ENCODE results near the gene PROSER3.

Gene PROSER3

GRCh38 chr19:35740423-35741202 is 17.4 kb upstream of the PROSER3 start:
- DNase-seq (ENCODE audit: insufficient read length, low spot score) (peak; percentile 99), FAIRE-seq (no peak)
- TF ChIP-seq CTCF (IDR thresholded peaks at IDR 0.05; ENCODE audit: insufficient read depth, missing control alignments) = no peak

- DNase-seq (ENCODE audit: insufficient read length, low spot score) (peak; percentile 20), FAIRE-seq (no peak)
- no peak for TF ChIP-seq CTCF (IDR thresholded peaks at IDR 0.05; ENCODE audit: insufficient read depth, missing control alignments)
These were observed 16.8 kb upstream of the PROSER3 start for GRCh38 chr19:35741203-35741515.

DNA sequence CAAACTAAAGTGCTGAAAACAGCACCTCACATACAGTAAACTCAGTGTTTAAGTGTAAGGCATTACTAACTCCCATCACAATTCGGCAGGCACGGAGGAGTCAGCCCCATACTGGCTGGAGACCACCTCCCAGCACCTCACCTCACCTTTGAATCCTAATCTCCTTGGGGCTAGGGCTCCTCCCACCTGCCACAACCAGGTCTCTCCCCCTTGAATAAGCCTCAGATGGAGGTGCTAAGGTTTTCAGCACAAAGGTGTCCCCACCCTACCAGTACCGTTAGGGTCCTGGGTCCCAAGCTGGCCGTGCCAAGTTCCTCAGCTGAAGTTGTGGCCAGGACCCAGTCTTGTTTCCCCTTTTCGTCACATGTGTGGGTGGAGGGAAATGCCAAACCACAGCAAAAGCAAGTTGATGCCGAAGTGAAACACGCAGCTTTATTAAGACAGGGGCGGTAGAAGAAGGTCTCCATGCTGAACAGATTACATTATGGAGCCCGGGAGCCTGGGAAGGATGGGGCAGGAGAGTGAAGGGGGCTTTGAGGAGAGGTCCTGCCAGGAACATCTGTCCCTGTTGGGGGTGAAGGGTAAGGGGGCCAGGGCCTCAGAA is 15.8 kb upstream of the PROSER3 start, which contains the start of gene IGFLR1:
IGFLR1 (minus strand) TSS at position 332 of the 604 bp plus-strand sequence. CDS start 1,272 bp downstream, outside the sequence.
- no peak for FAIRE-seq
- TF ChIP-seq CTCF (IDR thresholded peaks at IDR 0.05; ENCODE audit: insufficient read depth, missing control alignments) = no peak
- DNase-seq (ENCODE audit: insufficient read length, low spot score) = no peak

DNA sequence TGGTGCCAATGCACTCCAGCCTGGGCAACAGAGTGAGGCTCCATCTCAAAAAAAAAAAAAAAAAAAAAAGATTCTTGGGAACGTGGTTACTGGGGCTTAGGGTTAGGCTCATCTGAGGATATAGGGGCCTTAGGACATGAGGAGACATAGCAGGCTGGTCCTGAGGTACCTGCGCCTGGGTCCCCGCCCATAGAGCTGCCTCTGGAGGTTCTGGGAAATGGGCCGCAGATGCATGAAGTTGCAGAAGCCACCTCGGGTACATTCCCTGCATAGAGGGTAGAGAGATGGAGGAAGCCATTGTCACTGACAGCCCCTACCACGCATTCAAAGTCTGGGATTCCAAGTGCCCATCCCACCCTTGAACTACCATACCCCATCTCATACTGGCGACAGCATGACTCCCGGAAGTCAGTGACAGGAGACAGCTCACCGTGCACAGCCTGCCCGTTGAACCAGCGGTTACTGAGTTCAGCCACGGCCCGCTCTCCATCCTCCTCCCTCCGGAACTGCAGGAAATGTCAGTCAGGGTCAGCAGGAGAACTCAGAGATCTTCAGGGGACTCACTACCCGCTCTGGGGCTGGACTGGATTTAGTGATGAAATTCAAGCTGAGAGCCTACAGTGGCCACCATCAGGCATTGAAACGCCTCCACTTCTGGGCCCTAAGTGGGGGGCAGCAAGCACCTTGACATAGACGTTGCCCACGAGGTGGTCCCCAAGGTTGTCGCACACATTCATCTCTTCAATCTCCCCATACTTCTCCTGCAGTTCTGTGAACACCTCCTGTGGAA is 14.1 kb upstream of the PROSER3 start:
- TF ChIP-seq CTCF (IDR thresholded peaks at IDR 0.05; ENCODE audit: insufficient read depth, missing control alignments) = no peak
- no peak for FAIRE-seq
- no peak for DNase-seq (ENCODE audit: insufficient read length, low spot score)

GRCh38 chr19:35744430-35745327 is 13.3 kb upstream of the PROSER3 start:
- FAIRE-seq = no peak
- TF ChIP-seq CTCF (IDR thresholded peaks at IDR 0.05; ENCODE audit: insufficient read depth, missing control alignments) = peak; percentile 38

DNA sequence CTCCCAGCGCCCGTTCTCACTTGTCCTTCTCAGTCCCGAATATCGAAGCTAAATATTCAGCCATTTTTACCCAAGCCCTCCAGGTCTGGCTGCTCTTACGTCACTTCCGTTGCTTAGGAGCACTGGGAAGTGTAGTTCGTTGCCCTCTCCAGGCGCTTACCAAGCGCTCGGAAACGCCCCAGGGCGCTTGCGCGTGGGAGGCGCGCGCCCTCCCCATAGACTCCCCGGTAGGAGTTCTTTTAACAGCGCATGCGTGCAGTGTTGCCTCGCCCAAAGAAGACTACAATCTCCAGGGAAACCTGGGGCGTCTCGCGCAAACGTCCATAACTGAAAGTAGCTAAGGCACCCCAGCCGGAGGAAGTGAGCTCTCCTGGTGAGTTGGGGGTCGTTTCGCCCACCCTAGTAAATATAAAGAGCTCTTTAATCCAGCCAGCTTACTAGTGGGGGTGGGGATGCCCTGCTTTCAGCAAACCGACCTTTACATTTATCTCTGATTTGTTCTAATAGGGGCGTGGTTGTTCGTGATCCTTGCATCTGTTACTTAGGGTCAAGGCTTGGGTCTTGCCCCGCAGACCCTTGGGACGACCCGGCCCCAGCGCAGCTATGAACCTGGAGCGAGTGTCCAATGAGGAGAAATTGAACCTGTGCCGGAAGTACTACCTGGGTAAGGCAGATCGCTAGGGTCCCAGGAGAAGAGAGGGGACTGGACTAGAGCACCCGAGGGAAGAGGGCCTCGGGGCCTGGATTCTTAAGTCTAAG is 12.5 kb upstream of the PROSER3 start, which contains the start of the genes PSENEN and U2AF1L4:
PSENEN (plus strand) TSS at position 324 of the 759 bp plus-strand sequence; CDS start at position 604, 280 bp downstream.
U2AF1L4 (minus strand) TSS at position 91 of the 759 bp plus-strand sequence; CDS start at position 64, 27 bp downstream.
- TF ChIP-seq CTCF (IDR thresholded peaks at IDR 0.05; ENCODE audit: insufficient read depth, missing control alignments) = no peak
- DNase-seq (ENCODE audit: insufficient read length, low spot score) (peak; percentile 53), FAIRE-seq (no peak)

More at GRCh38 chr19:35744430-35745327, 13.3 kb upstream of the PROSER3 start:
- peak; percentile 29 for DNase-seq (ENCODE audit: insufficient read length, low spot score)

Measured in D721Med (cell line).